Gastroesophageal sphincter (tissue), 3 donors: ENCODE measurements around the gene SLC38A10.

ENCODE experiments used
- CTCF ChIP-seq, 4 experiments: fragments of 200-600 bp in 2 of 4; fragments of 450-650 bp in 2 of 4; sonication (generic) in 1 of 4; IDR thresholded peaks; one replicate each; pipeline ENCODE4 v1.5.1; 2017 to 2019; ENCODE audit warnings: antibody characterized with exemption in 4 of 4, mild to moderate bottlenecking in 2 of 4, moderate library complexity in 2 of 4
- POLR2A ChIP-seq, 2 donors: fragments of 450-650 bp; IDR thresholded peaks; one replicate each; pipeline ENCODE4 v1.6.1; 2017; ENCODE audit warnings: antibody characterized with exemption in 2 of 2, mild to moderate bottlenecking in 2 of 2, moderate library complexity in 1 of 2

- TF ChIP-seq POLR2A (IDR thresholded peaks at IDR 0.05) = no peak
- no peak for TF ChIP-seq CTCF (IDR thresholded peaks at IDR 0.05)
Observed at GRCh38 chr17:81264640-81265039, 30.5 kb downstream of the SLC38A10 start.
